GM13976 (cell line): ENCODE data around the gene EPHB3.

Source experiments
- DNase-seq: peaks from one replicate; pipeline ENCODE4 v3.0.0; 2012; ENCODE audit warnings: low spot score
- in situ Hi-C: fragments of 300-500 bp; cut with MboI; formaldehyde crosslinking; loops from one replicate; pipeline ENCODE4 v1.12.0; 2022; ENCODE audit warnings: low sequenced_read_pairs, mixed read lengths, inconsistent platforms; ENCODE audit not compliant: unreplicated experiment
- TF ChIP-seq, protein P1 (sequence below): IDR thresholded peaks from 2 replicates; pipeline ENCODE4 v1.5.1; 2012; ENCODE audit warnings: borderline replicate concordance, mild to moderate bottlenecking; ENCODE audit not compliant: insufficient read depth; ENCODE audit errors: extremely low read depth, missing control alignments, control extremely low read depth

Gene EPHB3

DNA sequence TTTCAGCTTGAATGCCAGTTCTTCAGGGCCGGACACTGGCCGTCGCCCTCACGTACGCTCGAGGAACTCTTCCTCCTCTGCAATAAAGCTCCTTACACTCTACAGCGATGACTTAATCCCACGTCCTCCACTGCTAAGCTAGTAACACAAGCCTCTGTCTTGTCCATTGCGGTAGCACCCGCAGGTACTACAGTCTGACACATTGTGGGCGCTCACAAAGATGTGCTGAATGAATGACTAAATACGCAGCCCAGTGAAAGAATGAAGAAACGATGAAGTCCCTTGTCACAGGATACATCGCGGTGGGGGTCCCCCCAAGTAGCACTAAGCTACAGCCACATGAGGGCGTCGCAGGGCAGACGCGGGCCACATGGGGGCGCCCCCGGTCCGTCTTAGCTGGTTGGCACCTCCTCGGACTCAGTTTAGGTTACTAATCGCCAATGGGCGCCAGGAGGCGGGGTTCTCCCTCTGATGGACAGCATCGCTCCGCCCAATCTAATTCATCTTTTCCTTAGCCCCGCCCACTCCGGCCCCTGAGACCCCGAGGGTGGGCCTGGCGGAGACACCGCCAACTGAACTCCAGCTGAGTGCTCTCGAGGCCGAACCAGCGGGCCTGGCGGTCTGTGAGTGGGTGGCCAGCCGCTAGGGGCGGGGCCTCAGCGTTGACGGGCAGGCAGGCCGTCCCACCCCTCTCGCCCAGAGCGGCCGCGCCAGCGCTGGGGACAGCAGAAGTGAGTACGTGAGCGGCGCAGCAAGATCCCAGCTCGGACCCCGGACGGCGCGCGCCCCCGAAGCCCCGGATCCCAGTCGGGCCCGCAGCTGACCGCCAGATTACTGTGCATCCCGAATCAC is at the start of gene EPHB3:
EPHB3 (plus strand) TSS at position 725 of the 852 bp plus-strand sequence. CDS start 451 bp downstream, outside the sequence.
- in situ Hi-C loops: no loop called here
- peak; percentile 97 for DNase-seq
- TF ChIP-seq, protein P1, sequence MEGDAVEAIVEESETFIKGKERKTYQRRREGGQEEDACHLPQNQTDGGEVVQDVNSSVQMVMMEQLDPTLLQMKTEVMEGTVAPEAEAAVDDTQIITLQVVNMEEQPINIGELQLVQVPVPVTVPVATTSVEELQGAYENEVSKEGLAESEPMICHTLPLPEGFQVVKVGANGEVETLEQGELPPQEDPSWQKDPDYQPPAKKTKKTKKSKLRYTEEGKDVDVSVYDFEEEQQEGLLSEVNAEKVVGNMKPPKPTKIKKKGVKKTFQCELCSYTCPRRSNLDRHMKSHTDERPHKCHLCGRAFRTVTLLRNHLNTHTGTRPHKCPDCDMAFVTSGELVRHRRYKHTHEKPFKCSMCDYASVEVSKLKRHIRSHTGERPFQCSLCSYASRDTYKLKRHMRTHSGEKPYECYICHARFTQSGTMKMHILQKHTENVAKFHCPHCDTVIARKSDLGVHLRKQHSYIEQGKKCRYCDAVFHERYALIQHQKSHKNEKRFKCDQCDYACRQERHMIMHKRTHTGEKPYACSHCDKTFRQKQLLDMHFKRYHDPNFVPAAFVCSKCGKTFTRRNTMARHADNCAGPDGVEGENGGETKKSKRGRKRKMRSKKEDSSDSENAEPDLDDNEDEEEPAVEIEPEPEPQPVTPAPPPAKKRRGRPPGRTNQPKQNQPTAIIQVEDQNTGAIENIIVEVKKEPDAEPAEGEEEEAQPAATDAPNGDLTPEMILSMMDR: peak; percentile 92

DNA sequence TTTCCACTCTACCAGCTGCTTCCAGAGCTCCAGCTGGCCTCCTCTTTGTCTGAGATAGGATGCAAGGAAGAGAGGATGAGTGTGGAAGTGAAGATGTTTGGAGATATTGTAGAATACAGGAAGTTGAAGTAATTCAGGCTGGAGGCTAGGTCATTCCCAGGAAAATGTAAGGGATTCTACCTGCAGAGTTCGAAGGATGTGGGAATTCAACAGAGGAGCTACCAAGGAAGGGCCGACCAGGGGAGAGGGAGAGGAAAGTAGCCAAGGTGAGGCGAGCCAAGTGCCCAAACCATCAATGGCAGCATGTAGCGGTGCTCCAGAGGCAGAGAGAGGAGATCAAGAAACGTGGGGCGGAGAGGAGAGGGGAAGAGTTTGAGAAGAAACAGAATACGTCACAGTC is 49.0 kb upstream of the EPHB3 start:
- TF ChIP-seq, protein P1: no peak
- in situ Hi-C loops: no loop called here
- DNase-seq: no peak

DNA sequence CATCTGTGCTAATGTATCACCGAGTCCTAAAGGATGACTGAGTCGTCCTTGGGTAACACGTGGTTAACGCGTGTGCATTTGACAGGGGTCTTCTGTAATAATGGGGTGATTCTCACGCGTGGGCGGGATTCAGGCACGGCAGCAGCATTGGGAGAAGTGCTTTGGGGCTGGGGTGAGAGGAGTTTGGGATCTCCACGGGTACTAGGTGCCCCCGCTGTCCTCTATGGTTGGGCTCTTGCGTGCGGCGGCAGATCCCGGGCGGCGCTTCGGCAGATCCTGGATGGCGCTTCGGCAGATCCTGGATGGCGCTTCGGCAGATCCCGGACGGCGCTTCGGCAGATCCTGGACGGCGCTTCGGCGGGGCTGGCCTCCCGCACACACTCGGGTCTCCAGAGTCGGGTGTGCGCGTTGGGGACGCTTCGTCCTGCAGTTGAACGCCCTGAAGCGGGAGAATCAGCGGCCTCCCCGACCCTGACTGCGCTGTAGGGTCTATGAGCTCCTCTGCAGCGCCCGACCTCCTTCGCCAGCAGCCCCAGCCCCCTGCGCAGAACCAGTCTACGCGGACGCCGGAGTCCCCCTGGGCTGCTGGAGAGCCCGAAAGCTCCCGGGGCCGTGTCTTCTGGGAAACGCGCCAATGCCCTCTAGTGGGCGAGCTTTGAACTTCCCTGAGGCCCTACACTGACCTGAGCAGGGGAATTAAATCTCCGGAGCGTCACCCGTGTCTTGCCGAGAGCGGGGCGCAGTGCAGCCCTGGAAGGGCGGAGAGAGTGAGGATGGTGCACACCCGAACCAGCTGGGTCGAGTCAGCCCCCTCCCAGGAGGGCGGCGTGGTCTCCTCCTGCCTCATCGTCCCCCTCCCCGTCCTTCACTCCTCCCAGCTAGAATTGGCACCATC is 48.1 kb upstream of the EPHB3 start:
- in situ Hi-C loops: no loop called here
- peak; percentile 94 for DNase-seq
- TF ChIP-seq, protein P1: peak; percentile 84

DNA sequence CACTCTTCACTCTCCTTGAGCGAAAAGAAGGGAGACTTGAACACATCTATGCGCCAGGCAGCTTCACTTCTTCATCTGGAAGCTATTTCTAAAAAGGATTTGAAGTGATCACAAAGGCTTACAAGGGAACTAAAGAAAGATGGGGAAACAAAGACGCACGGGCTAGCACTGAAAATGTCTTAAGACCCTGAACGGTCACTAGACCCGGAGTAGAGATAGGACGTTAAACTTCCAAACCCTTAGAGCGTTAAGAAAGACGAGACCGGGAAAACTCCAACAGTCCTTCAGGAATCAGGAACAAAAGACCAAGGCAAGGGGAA is 47.5 kb upstream of the EPHB3 start:
- DNase-seq: no peak
- TF ChIP-seq, protein P1: no peak
- in situ Hi-C loops: no loop called here

DNA sequence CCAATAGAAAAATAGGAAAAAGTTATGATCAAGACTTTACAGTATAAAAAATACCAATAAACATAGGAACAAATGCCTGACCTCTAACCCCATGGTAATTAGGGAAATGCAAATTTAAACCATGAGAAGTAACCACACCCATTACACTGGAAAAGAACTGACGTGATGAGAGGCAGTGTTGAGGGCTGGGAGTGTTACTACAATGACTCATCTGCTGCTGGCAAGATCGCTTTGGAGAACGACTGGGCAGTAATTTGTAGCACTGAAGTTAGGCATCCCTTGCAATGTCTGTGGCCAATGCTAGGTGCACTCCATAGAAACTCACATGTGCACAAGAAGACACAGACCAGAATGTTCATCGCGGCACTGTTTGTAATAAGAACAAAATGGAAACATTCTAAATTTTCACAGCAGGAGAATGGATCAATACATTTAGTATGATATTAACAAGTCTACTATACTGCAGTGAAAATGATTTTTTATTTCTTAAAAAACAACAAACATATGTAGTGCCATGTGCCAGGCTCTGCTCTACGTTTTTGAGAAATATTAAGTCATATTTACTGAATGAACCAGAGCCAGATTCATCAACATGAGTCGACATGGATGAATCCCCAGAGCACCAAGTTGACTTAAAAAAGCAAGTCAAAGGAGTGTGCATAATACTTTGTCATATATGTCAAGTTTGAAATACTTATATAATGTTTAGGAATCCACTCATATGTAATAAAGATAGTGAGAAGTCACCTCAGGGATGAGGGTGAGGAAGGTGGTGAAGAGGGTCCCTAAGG is 37.6 kb upstream of the EPHB3 start:
- TF ChIP-seq, protein P1: no peak
- no peak for DNase-seq
- in situ Hi-C loops: loop anchor here (10.0 kb wide), 1 partner anchor 109 kb away; no protein-coding TSS in a partner anchor

DNA sequence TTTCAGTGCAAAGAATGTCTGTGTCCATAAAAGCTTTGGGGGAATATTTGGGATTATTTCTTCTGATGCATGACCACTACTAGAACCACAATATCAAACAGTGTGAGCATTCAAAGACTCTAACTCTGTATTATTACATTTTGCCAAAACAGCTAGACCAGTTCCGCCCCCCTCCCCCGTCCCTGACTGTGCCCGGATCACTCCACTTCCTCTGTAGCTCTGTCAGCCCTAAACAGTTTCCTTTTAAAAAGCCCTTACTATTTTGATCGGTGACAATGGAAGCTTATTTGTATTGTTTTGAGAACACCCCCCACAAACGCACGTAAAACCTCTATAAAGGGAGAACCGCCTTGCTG is 36.6 kb upstream of the EPHB3 start:
- DNase-seq: no peak
- in situ Hi-C loops: loop anchor here (10.0 kb wide), 1 partner anchor 110 kb away; no protein-coding TSS in a partner anchor

More for the DNA sequence above, 36.6 kb upstream of the EPHB3 start:
- TF ChIP-seq, protein P1: no peak
